Measurements from ENCODE around the gene DBF4B. TPM values are rescaled to one million over a fixed set of nuclear protein-coding genes. Genes with fewer than 3 reads are reported as not detected.
"Not testable (repeated sequence)": the region's sequence is repeated elsewhere in the genome, so short reads cannot be mapped to it uniquely, and the experiment has no call there.

The DBF4B gene
- total RNA-seq, 4 donors from 2014 or later: 1.5 to 3.5 (median 2.5) TPM

GRCh38 chr17:44666006-44666405, 42.5 kb upstream of the DBF4B start:
- H3K27ac ChIP-seq: no peak overlapping the region
- TF ChIP-seq CTCF (IDR thresholded peaks at IDR 0.05): no peak
- no peak for TF ChIP-seq POLR2AphosphoS5 (IDR thresholded peaks at IDR 0.05)
- TF ChIP-seq EP300 (IDR thresholded peaks at IDR 0.05; ENCODE audit: low read depth): no peak
- intact Hi-C loops (cut with DNase I; ENCODE audit: low total_unique reads): no loop called here
- H3K27me3 ChIP-seq: peaks cover 9% of the 10 kb centered on the region
- 96 to 100% methylated on average over 1 of the region's 1 CpG for WGBS, 2 donors (ENCODE audit: low coverage in 1 of 2)
- in situ Hi-C loops (cut with MboI; ENCODE audit: low pct_ligation_motif_present in 1 of 4, low pct_unique_long_range_greater_than_20kb in 1 of 4, low sequenced_read_pairs in 3 of 4): no loop called here
- H3K36me3 ChIP-seq: no peaks in the 10 kb centered on the region
- no peaks in the 10 kb centered on the region for H3K4me1 ChIP-seq
- no peak for DNase-seq
- no peaks in the 10 kb centered on the region for H3K9me3 ChIP-seq
- H3K4me3 ChIP-seq: no peak overlapping the region

GRCh38 chr17:44672479-44673093, 35.9 kb upstream of the DBF4B start:
- no peaks in the 10 kb centered on the region for H3K4me1 ChIP-seq
- no peak for DNase-seq
- no peaks in the 10 kb centered on the region for H3K36me3 ChIP-seq
- in situ Hi-C loops (cut with MboI; ENCODE audit: low pct_ligation_motif_present in 1 of 4, low pct_unique_long_range_greater_than_20kb in 1 of 4, low sequenced_read_pairs in 3 of 4): no loop called here
- no peak for TF ChIP-seq POLR2AphosphoS5 (IDR thresholded peaks at IDR 0.05)
- TF ChIP-seq EP300 (IDR thresholded peaks at IDR 0.05; ENCODE audit: low read depth): no peak
- TF ChIP-seq CTCF (IDR thresholded peaks at IDR 0.05): peak; percentile 24 to 42 (median 38)
- TF ChIP-seq POLR2A (IDR thresholded peaks at IDR 0.05): no peak
- H3K27me3 ChIP-seq: no peaks in the 10 kb centered on the region
- H3K9me3 ChIP-seq: no peaks in the 10 kb centered on the region
- intact Hi-C loops (cut with DNase I; ENCODE audit: low total_unique reads): no loop called here
- H3K4me3 ChIP-seq: no peak overlapping the region
- no peak overlapping the region for H3K27ac ChIP-seq

GRCh38 chr17:44673893-44674292, 34.6 kb upstream of the DBF4B start:
- in situ Hi-C loops (cut with MboI; ENCODE audit: low pct_ligation_motif_present in 1 of 4, low pct_unique_long_range_greater_than_20kb in 1 of 4, low sequenced_read_pairs in 3 of 4) (no loop called here), intact Hi-C loops (cut with DNase I; ENCODE audit: low total_unique reads) (no loop called here)
- no peak overlapping the region for H3K27ac ChIP-seq
- H3K9me3 ChIP-seq: no peaks in the 10 kb centered on the region
- no peak for DNase-seq
- peaks cover 0 to 5% (median 2%) of the 10 kb centered on the region in 4 donors for H3K36me3 ChIP-seq
- TF ChIP-seq POLR2AphosphoS5 (IDR thresholded peaks at IDR 0.05) (no peak), EP300 (IDR thresholded peaks at IDR 0.05; ENCODE audit: low read depth) (no peak), CTCF (IDR thresholded peaks at IDR 0.05) (no peak), POLR2A (IDR thresholded peaks at IDR 0.05) (no peak)
- no peak overlapping the region for H3K4me3 ChIP-seq
- WGBS, 2 donors (ENCODE audit: low coverage in 1 of 2): 82 to 83% methylated on average over 2 of the region's 2 CpGs
- H3K27me3 ChIP-seq: no peaks in the 10 kb centered on the region
- no peaks in the 10 kb centered on the region for H3K4me1 ChIP-seq

- Histone ChIP-seq H3K27ac (no peak overlapping the region), H3K4me1 (no peaks in the 10 kb centered on the region), H3K36me3 (peaks cover 0 to 25% (median 8%) of the 10 kb centered on the region in 4 donors), H3K27me3 (no peaks in the 10 kb centered on the region), H3K4me3 (no peak overlapping the region), H3K9me3 (no peaks in the 10 kb centered on the region)
- 58 to 70% methylated on average over 2 of the region's 2 CpGs for WGBS, 2 donors (ENCODE audit: low coverage in 1 of 2)
- DNase-seq: no peak
- no peak for TF ChIP-seq EP300 (IDR thresholded peaks at IDR 0.05; ENCODE audit: low read depth)
- no peak for TF ChIP-seq CTCF (IDR thresholded peaks at IDR 0.05)
- no peak for TF ChIP-seq POLR2AphosphoS5 (IDR thresholded peaks at IDR 0.05)
- no peak for TF ChIP-seq POLR2A (IDR thresholded peaks at IDR 0.05)
- in situ Hi-C loops (cut with MboI; ENCODE audit: low pct_ligation_motif_present in 1 of 4, low pct_unique_long_range_greater_than_20kb in 1 of 4, low sequenced_read_pairs in 3 of 4) (no loop called here), intact Hi-C loops (cut with DNase I; ENCODE audit: low total_unique reads) (no loop called here)
Measured at GRCh38 chr17:44677136-44677535, 31.3 kb upstream of the DBF4B start.

GRCh38 chr17:44683303-44683702, 25.2 kb upstream of the DBF4B start:
- 73 to 86% methylated on average over 1 to 4 of the region's 4 CpGs for WGBS, 2 donors (ENCODE audit: low coverage in 1 of 2)

More at GRCh38 chr17:44683303-44683702, 25.2 kb upstream of the DBF4B start:
- H3K9me3 ChIP-seq; H3K27ac ChIP-seq; H3K4me1 ChIP-seq; H3K4me3 ChIP-seq; DNase-seq; H3K27me3 ChIP-seq; in situ Hi-C loops (cut with MboI; ENCODE audit: low pct_ligation_motif_present in 1 of 4, low pct_unique_long_range_greater_than_20kb in 1 of 4, low sequenced_read_pairs in 3 of 4); intact Hi-C loops (cut with DNase I; ENCODE audit: low total_unique reads): not testable (repeated sequence)
- peaks cover 0 to 41% (median 13%) of the 10 kb centered on the region in 4 donors for H3K36me3 ChIP-seq
